GM23248 (cell line): ENCODE results near the gene CACNA1E.

Source experiments
- EZH2 ChIP-seq: fragments of 200-600 bp; sonication (generic); IDR thresholded peaks from 2 replicates; pipeline ENCODE4 v1.6.1; 2018; ENCODE audit warnings: antibody characterized with exemption, mild to moderate bottlenecking; ENCODE audit not compliant: insufficient read depth, poor library complexity, severe bottlenecking
- EZH2phosphoT487 ChIP-seq: fragments of 200-600 bp; sonication (generic); IDR thresholded peaks from 2 replicates; pipeline ENCODE4 v1.6.1; 2018; ENCODE audit warnings: antibody characterized with exemption, moderate library complexity, mild to moderate bottlenecking, low read depth; ENCODE audit not compliant: insufficient read depth

GRCh38 chr1:181525104-181525721 is 41.9 kb downstream of the CACNA1E start:
- TF ChIP-seq EZH2 (no peak), EZH2phosphoT487 (no peak)
